ENCODE results near the gene TP53TG3D.
"Not testable (repeated sequence)": the region's sequence is repeated elsewhere in the genome, so short reads cannot be mapped to it uniquely, and the experiment has no call there.

GRCh38 chr16:32287743-32288142, 34.7 kb downstream of the TP53TG3D start:
- TF ChIP-seq, protein P1, sequence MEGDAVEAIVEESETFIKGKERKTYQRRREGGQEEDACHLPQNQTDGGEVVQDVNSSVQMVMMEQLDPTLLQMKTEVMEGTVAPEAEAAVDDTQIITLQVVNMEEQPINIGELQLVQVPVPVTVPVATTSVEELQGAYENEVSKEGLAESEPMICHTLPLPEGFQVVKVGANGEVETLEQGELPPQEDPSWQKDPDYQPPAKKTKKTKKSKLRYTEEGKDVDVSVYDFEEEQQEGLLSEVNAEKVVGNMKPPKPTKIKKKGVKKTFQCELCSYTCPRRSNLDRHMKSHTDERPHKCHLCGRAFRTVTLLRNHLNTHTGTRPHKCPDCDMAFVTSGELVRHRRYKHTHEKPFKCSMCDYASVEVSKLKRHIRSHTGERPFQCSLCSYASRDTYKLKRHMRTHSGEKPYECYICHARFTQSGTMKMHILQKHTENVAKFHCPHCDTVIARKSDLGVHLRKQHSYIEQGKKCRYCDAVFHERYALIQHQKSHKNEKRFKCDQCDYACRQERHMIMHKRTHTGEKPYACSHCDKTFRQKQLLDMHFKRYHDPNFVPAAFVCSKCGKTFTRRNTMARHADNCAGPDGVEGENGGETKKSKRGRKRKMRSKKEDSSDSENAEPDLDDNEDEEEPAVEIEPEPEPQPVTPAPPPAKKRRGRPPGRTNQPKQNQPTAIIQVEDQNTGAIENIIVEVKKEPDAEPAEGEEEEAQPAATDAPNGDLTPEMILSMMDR (IDR thresholded peaks at IDR 0.05), result not testable (repeated sequence)
- TF ChIP-seq ZFX (IDR thresholded peaks at IDR 0.05; ENCODE audit: borderline replicate concordance), result not testable (repeated sequence)

Data from 22Rv1 (cell line).